Trophoblast cell (in vitro differentiated cells and primary cell): ENCODE measurements around the gene FAM13A.
A peak's percentile ranks its signal among the peaks of the same experiment; 100 is the strongest.

ENCODE experiments used
- DNase-seq, 2 donors: peaks; one replicate each; pipeline ENCODE4 v3.0.0-alpha.2; 2016
- H2AFZ ChIP-seq: 2 replicates; pipeline ENCODE4 v1.6.1; 2013; ENCODE audit warnings: low read length, moderate library complexity, mild to moderate bottlenecking; ENCODE audit not compliant: insufficient read depth, poor library complexity
- H2AK5ac ChIP-seq: 2 replicates; pipeline ENCODE4 v1.6.1; 2013; ENCODE audit warnings: mild to moderate bottlenecking, low read length
- H2BK120ac ChIP-seq: 2 replicates; pipeline ENCODE4 v1.6.1; 2013; ENCODE audit warnings: low read length, mild to moderate bottlenecking, moderate library complexity; ENCODE audit not compliant: insufficient read depth, poor library complexity
- H2BK12ac ChIP-seq: 2 replicates; pipeline ENCODE4 v1.6.1; 2013; ENCODE audit warnings: mild to moderate bottlenecking, low read length, moderate library complexity
- H2BK5ac ChIP-seq: 2 replicates; pipeline ENCODE4 v1.6.1; 2013; ENCODE audit warnings: low read length, low read depth, moderate library complexity, mild to moderate bottlenecking; ENCODE audit not compliant: poor library complexity
- H3K14ac ChIP-seq: 2 replicates; pipeline ENCODE4 v1.6.1; 2013; ENCODE audit warnings: mild to moderate bottlenecking, low read length
- H3K18ac ChIP-seq: 2 replicates; pipeline ENCODE4 v1.6.1; 2013; ENCODE audit warnings: mild to moderate bottlenecking, low read length
- H3K23ac ChIP-seq: 2 replicates; pipeline ENCODE4 v1.6.1; 2013; ENCODE audit warnings: low read length
- H3K27ac ChIP-seq: 2 replicates; pipeline ENCODE4 v1.5.1; 2013; ENCODE audit warnings: low read depth, mild to moderate bottlenecking, inconsistent platforms, low read length, moderate library complexity
- H3K27me3 ChIP-seq: 2 replicates; pipeline ENCODE4 v1.6.1; 2013; ENCODE audit warnings: inconsistent platforms, mild to moderate bottlenecking, low read length, moderate library complexity; ENCODE audit not compliant: insufficient read depth
- H3K36me3 ChIP-seq, 2 experiments: 1 replicate in 1 of 2; 2 replicates in 1 of 2; pipeline ENCODE4 v1.6.1; 2013; ENCODE audit warnings: low read length in 2 of 2, mild to moderate bottlenecking in 2 of 2, moderate library complexity in 1 of 2; ENCODE audit not compliant: insufficient read depth in 2 of 2, control insufficient read depth in 1 of 2
- H3K4ac ChIP-seq: 2 replicates; pipeline ENCODE4 v1.6.1; 2013; ENCODE audit warnings: low read depth, mild to moderate bottlenecking, low read length, moderate library complexity
- H3K4me1 ChIP-seq, 2 experiments: 1 replicate in 1 of 2; 2 replicates in 1 of 2; pipeline ENCODE4 v1.6.1; 2013; ENCODE audit warnings: low read length in 2 of 2, mild to moderate bottlenecking in 2 of 2, moderate library complexity in 1 of 2; ENCODE audit not compliant: insufficient read depth in 2 of 2, control insufficient read depth in 1 of 2
- H3K4me2 ChIP-seq: 2 replicates; pipeline ENCODE4 v1.6.1; 2013; ENCODE audit warnings: inconsistent platforms, mild to moderate bottlenecking, low read length, moderate library complexity
- H3K4me3 ChIP-seq: 2 replicates; pipeline ENCODE4 v1.5.1; 2013; ENCODE audit warnings: mild to moderate bottlenecking, low read depth, low read length, inconsistent platforms
- H3K79me1 ChIP-seq: one replicate; pipeline ENCODE4 v1.6.1; 2013; ENCODE audit warnings: low read length
- H3K79me2 ChIP-seq: 2 replicates; pipeline ENCODE4 v1.6.1; 2013; ENCODE audit warnings: low read length, mild to moderate bottlenecking; ENCODE audit not compliant: control insufficient read depth, insufficient read depth, poor library complexity
- H3K9ac ChIP-seq: 2 replicates; pipeline ENCODE4 v1.6.1; 2013; ENCODE audit warnings: mild to moderate bottlenecking, low read length
- H3K9me3 ChIP-seq: 2 replicates; pipeline ENCODE4 v1.6.1; 2013; ENCODE audit warnings: low read depth, mild to moderate bottlenecking, control low read depth, inconsistent platforms, low read length; ENCODE audit not compliant: insufficient read depth
- H4K12ac ChIP-seq: 2 replicates; pipeline ENCODE4 v1.6.1; 2013; ENCODE audit warnings: low read depth, mild to moderate bottlenecking, low read length, moderate library complexity
- H4K8ac ChIP-seq: 2 replicates; pipeline ENCODE4 v1.6.1; 2013; ENCODE audit warnings: low read depth, mild to moderate bottlenecking, low read length, moderate library complexity
- H4K91ac ChIP-seq: one replicate; pipeline ENCODE4 v1.6.1; 2013; ENCODE audit warnings: low read depth, mild to moderate bottlenecking, low read length, moderate library complexity
- WGBS: extraction: QIAGEN DNeasy Blood & Tissue Kit; methylation state at CpG from one replicate; pipeline ENCODE4 v1.1.7; 2013; ENCODE audit warnings: missing lambda C conversion rate; ENCODE audit not compliant: insufficient read length, insufficient coverage; ENCODE audit errors: extremely low coverage; 5-methylcytosine and 5-hydroxymethylcytosine counted together

FAM13A gene

DNA sequence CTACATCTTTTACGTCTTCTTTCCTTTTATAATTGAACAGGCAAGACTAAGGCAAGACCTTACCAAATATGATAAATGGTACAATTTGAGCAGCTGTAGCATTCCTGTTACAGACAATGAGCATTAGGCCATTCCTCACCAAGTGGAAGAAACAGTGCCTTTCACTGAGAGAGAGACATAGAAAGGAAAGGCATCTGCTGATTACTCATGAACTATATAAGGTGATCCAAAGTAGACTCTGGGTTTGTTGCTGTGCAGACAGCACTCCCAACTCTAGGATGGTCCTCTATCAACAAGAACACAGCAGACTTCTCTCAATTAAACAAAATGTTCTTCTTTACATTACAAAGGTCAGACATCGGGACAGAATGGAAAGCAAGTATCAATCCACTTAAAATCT, 91.9 kb downstream of the FAM13A start:
- Histone ChIP-seq H3K14ac (no peak overlapping the region), H4K8ac (no peak overlapping the region), H3K4me3 (no peak overlapping the region), H3K4ac (no peak overlapping the region), H3K27ac (no peak overlapping the region), H3K36me3 (no peaks in the 10 kb centered on the region), H2AK5ac (no peak overlapping the region), H4K12ac (no peak overlapping the region), H3K79me2 (no peaks in the 10 kb centered on the region), H3K23ac (no peak overlapping the region), H3K4me1 (no peaks in the 10 kb centered on the region), H2BK5ac (no peak overlapping the region), H4K91ac (no peak overlapping the region), H2BK120ac (no peak overlapping the region), H3K18ac (no peak overlapping the region), H2BK12ac (no peak overlapping the region), H3K9ac (no peak overlapping the region), H2AFZ (no peak overlapping the region), H3K9me3 (no peaks in the 10 kb centered on the region), H3K4me2 (no peak overlapping the region), H3K79me1 (no peaks in the 10 kb centered on the region), H3K27me3 (no peaks in the 10 kb centered on the region)
- no peak for DNase-seq
- no CpG with 5 or more reads among the region's 2 CpGs for WGBS

DNA sequence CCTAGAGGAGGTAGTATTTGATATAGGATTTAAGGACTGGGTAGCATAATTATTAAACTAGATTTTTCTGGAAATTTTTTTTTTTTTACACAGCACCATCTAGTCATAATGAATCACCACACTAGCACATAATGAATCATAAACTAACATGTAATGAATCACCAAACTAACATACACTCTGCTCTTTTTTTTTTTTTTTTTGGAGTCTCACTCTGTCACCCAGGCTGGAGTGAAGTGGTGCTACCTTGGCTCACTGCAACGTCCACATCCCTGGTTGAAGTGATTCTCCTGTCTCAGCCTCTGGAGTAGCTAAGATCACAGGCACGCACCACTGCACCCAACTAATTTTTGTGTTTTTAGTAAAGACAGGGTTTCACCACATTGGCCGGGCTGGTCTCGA, 92.5 kb downstream of the FAM13A start:
- Histone ChIP-seq H3K27ac (no peak overlapping the region), H3K27me3 (no peaks in the 10 kb centered on the region), H3K9ac (no peak overlapping the region), H3K79me1 (no peaks in the 10 kb centered on the region), H2BK12ac (no peak overlapping the region), H3K4me2 (no peak overlapping the region), H2AK5ac (no peak overlapping the region), H3K4me3 (no peak overlapping the region), H3K9me3 (no peaks in the 10 kb centered on the region), H4K8ac (no peak overlapping the region), H2BK120ac (no peak overlapping the region), H2BK5ac (no peak overlapping the region), H3K18ac (no peak overlapping the region), H3K4ac (no peak overlapping the region), H2AFZ (no peak overlapping the region), H3K36me3 (no peaks in the 10 kb centered on the region), H3K14ac (no peak overlapping the region), H3K4me1 (no peaks in the 10 kb centered on the region), H4K12ac (no peak overlapping the region), H4K91ac (peak overlapping the region; percentile 24), H3K23ac (no peak overlapping the region), H3K79me2 (no peaks in the 10 kb centered on the region)
- WGBS: no CpG with 5 or more reads among the region's 4 CpGs
- no peak for DNase-seq

DNA sequence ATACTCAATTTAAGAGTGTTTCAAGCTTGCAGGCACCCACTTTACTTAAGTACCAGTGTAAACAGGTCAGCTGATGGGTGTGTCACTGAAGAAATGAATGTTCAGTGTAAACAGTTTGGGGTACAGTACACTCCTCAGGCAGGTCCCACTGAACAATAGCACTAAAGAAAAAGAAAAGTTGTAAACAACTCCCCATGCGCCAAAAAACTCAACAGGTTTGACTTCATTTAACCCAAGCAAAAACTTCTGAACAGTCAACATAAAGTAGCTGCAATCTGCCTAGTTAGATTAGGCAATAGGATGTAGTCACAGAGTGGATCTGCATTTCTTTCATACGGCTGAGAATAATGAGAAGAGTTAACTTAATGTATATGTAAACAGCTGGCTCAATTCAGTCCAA, 93.2 kb downstream of the FAM13A start:
- H2AK5ac ChIP-seq: no peak overlapping the region
- WGBS: no CpG with 5 or more reads among the region's 2 CpGs
- no peak overlapping the region for H3K9ac ChIP-seq
- H3K27ac ChIP-seq: no peak overlapping the region
- H3K79me2 ChIP-seq: no peaks in the 10 kb centered on the region
- no peak overlapping the region for H3K4me2 ChIP-seq
- no peak overlapping the region for H3K18ac ChIP-seq
- no peak overlapping the region for H4K12ac ChIP-seq
- H3K23ac ChIP-seq: no peak overlapping the region
- H2AFZ ChIP-seq: no peak overlapping the region
- H2BK120ac ChIP-seq: no peak overlapping the region
- H4K8ac ChIP-seq: no peak overlapping the region
- no peaks in the 10 kb centered on the region for H3K27me3 ChIP-seq
- H3K4ac ChIP-seq: no peak overlapping the region
- no peak overlapping the region for H3K4me3 ChIP-seq
- H3K4me1 ChIP-seq: no peaks in the 10 kb centered on the region
- H3K36me3 ChIP-seq: no peaks in the 10 kb centered on the region
- no peak overlapping the region for H2BK12ac ChIP-seq
- H4K91ac ChIP-seq: no peak overlapping the region
- H2BK5ac ChIP-seq: no peak overlapping the region
- H3K79me1 ChIP-seq: no peaks in the 10 kb centered on the region
- H3K14ac ChIP-seq: no peak overlapping the region
- peak in 1 of 2 donors; percentile 23 for DNase-seq
- no peaks in the 10 kb centered on the region for H3K9me3 ChIP-seq

DNA sequence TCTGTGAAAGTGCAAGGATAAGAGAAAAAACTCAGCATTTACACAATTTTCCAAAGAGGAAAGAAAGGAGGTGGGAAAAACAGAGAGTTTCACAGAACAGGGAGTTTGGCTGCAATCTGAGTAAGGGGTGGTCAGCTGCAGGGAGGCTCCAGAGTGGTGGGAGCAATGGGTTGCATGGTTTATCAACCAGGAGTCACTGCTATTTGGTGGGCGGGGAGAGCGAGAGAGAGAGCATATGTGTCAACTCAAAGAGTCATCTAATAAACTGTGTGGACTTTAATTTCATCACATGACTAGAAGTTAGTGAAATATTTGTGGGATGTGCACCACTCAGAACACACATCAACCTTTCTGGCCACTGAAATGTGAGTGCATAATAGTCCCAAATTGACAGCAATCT, 94.6 kb downstream of the FAM13A start:
- no peaks in the 10 kb centered on the region for H3K4me1 ChIP-seq
- H3K79me2 ChIP-seq: no peaks in the 10 kb centered on the region
- no peak for DNase-seq
- H3K27me3 ChIP-seq: no peaks in the 10 kb centered on the region
- H3K79me1 ChIP-seq: no peaks in the 10 kb centered on the region
- H2BK5ac ChIP-seq: no peak overlapping the region
- no peak overlapping the region for H3K27ac ChIP-seq
- no peak overlapping the region for H3K4ac ChIP-seq
- H3K14ac ChIP-seq: no peak overlapping the region
- H4K8ac ChIP-seq: no peak overlapping the region
- no peak overlapping the region for H2BK120ac ChIP-seq
- H3K9me3 ChIP-seq: no peaks in the 10 kb centered on the region
- H2BK12ac ChIP-seq: no peak overlapping the region
- no peak overlapping the region for H4K91ac ChIP-seq
- H3K4me3 ChIP-seq: no peak overlapping the region
- H3K18ac ChIP-seq: no peak overlapping the region
- no peak overlapping the region for H2AK5ac ChIP-seq
- no peak overlapping the region for H3K9ac ChIP-seq
- no peak overlapping the region for H4K12ac ChIP-seq
- no peak overlapping the region for H3K23ac ChIP-seq
- no peak overlapping the region for H2AFZ ChIP-seq
- H3K36me3 ChIP-seq: no peaks in the 10 kb centered on the region
- H3K4me2 ChIP-seq: no peak overlapping the region
- no CpG with 5 or more reads among the region's 2 CpGs for WGBS
